GM12878 (cell line): ENCODE data around the gene MAP7. TPM values are rescaled to one million over a fixed set of nuclear protein-coding genes. Genes with fewer than 3 reads are reported as not detected.
A peak's percentile ranks its signal among the peaks of the same experiment; 100 is the strongest.

Source experiments
- ATAC-seq: fragments of 200-7000 bp; cut with Tn5 transposase; 3 replicates; pipeline ENCODE4 v1.9.1; 2020; ENCODE audit warnings: mild to moderate bottlenecking, moderate library complexity
- BruUV-seq: library from RNA; stranded (reverse); fragments of 400-500 nt; replicated peaks from 2 replicates; lab custom pipeline; 2021; lab: Mats Ljungman, UMichigan
- CTCF ChIA-PET: fragments of 300-600 bp; sonication (Branson Sonifier 250); formaldehyde crosslinking; extraction: SDS; loops from one replicate; lab custom pipeline; 2021; ENCODE audit warnings: inconsistent platforms; lab: Yijun Ruan, JAX
- POLR2A ChIA-PET: fragments of 350-600 bp; formaldehyde crosslinking; extraction: SDS; loops from one replicate; lab custom pipeline; 2021; ENCODE audit warnings: inconsistent platforms; lab: Charles Lee
- RAD21 ChIA-PET: fragments of 300-600 bp; sonication (Branson Sonifier 250); formaldehyde crosslinking; loops from one replicate; lab custom pipeline; 2023; ENCODE audit warnings: antibody characterized with exemption; ENCODE audit not compliant: unreplicated experiment; lab: Charles Lee
- SMC1A ChIA-PET: fragments of 300-600 bp; sonication (Branson Sonifier 250); formaldehyde crosslinking; loops from one replicate; lab custom pipeline; 2023; ENCODE audit not compliant: unreplicated experiment, uncharacterized antibody; lab: Charles Lee
- DNase-seq: peaks from one replicate; pipeline ENCODE4 v3.0.0-alpha.2; 2011; ENCODE audit warnings: low read depth, low spot score
- FAIRE-seq: peaks from 3 replicates; lab custom pipeline; 2011; peaks lifted over from hg19 to GRCh38; lab: Jason Lieb, UNC
- H2AFZ ChIP-seq: 2 replicates; pipeline ENCODE4 v1.6.0; 2011; ENCODE audit warnings: low read depth, low read length, control low read depth; ENCODE audit not compliant: control insufficient read depth
- H3K27ac ChIP-seq: 2 replicates; pipeline ENCODE4 v1.5.1; 2011; ENCODE audit warnings: control low read depth; ENCODE audit not compliant: control insufficient read depth, insufficient read depth
- H3K27me3 ChIP-seq, 2 experiments: replicated peaks in 1 of 2; 2 replicates each; pipeline versions ENCODE4 v1.6.0 to v1.6.1; 2011; ENCODE audit warnings: low read length in 1 of 2; ENCODE audit not compliant: control insufficient read depth in 2 of 2, insufficient read depth in 2 of 2
- H3K36me3 ChIP-seq, 2 experiments: 2 replicates each; pipeline ENCODE4 v1.5.1; 2011; ENCODE audit warnings: low read length in 1 of 2; ENCODE audit not compliant: control insufficient read depth in 2 of 2, insufficient read depth in 2 of 2
- H3K4me1 ChIP-seq: 2 replicates; pipeline ENCODE4 v1.6.1; 2011; ENCODE audit warnings: mild to moderate bottlenecking, low read length, moderate library complexity, mixed read lengths; ENCODE audit not compliant: control insufficient read depth, insufficient read depth
- H3K4me2 ChIP-seq: 2 replicates; pipeline ENCODE4 v1.6.0; 2011; ENCODE audit warnings: control low read depth; ENCODE audit not compliant: control insufficient read depth, insufficient read depth
- H3K4me3 ChIP-seq: fragments of 200-600 bp; sonication (generic); 2 replicates; pipeline ENCODE4 v1.5.1; 2016
- H3K79me2 ChIP-seq: 2 replicates; pipeline ENCODE4 v1.6.0; 2011; ENCODE audit warnings: low read length; ENCODE audit not compliant: control insufficient read depth, insufficient read depth
- H3K9ac ChIP-seq: 2 replicates; pipeline ENCODE4 v1.8.0; 2011; ENCODE audit warnings: low read length, control low read depth, mixed read lengths; ENCODE audit not compliant: control insufficient read depth, insufficient read depth
- H3K9me3 ChIP-seq: replicated peaks from 3 replicates; pipeline ENCODE4 v1.5.1; 2011; ENCODE audit warnings: mild to moderate bottlenecking, low read length; ENCODE audit not compliant: control insufficient read depth, insufficient read depth
- H4K20me1 ChIP-seq: 2 replicates; pipeline ENCODE4 v1.6.0; 2011; ENCODE audit not compliant: control insufficient read depth, insufficient read depth
- ESRRA ChIP-seq: IDR thresholded peaks from 2 replicates; pipeline ENCODE4 v1.6.1; 2012; ENCODE audit warnings: mild to moderate bottlenecking, low read length, improper control_type of control experiment
- IKZF1 ChIP-seq: fragments of 450-650 bp; conservative IDR thresholded peaks from 2 replicates; pipeline ENCODE4 v1.6.1; 2017; ENCODE audit warnings: antibody characterized with exemption, mild to moderate bottlenecking
- IRF3 ChIP-seq: fragments of 450-650 bp; IDR thresholded peaks from 2 replicates; pipeline ENCODE4 v1.6.1; 2014; ENCODE audit warnings: mild to moderate bottlenecking
- NFIC ChIP-seq: IDR thresholded peaks from 2 replicates; pipeline ENCODE4 v1.6.1; 2012; ENCODE audit warnings: low read depth, mild to moderate bottlenecking, inconsistent platforms, low read length, moderate library complexity
- NFXL1 ChIP-seq: fragments of 450-650 bp; IDR thresholded peaks from 2 replicates; pipeline ENCODE4 v1.6.1; 2017; ENCODE audit warnings: antibody characterized with exemption, mild to moderate bottlenecking, borderline replicate concordance
- NFYA ChIP-seq: IDR thresholded peaks from 2 replicates; pipeline ENCODE4 v1.6.1; 2011; ENCODE audit warnings: low read depth, mild to moderate bottlenecking, low read length, improper control_type of control experiment, borderline replicate concordance
- NFYB ChIP-seq: IDR thresholded peaks from 2 replicates; pipeline ENCODE4 v1.6.1; 2011; ENCODE audit warnings: low read depth, mild to moderate bottlenecking, low read length, improper control_type of control experiment, moderate library complexity; ENCODE audit not compliant: insufficient read depth
- NR2F1 ChIP-seq: fragments of 450-650 bp; conservative IDR thresholded peaks from 2 replicates; pipeline ENCODE4 v1.6.1; 2017; ENCODE audit warnings: mild to moderate bottlenecking
- PAX5 ChIP-seq: IDR thresholded peaks from 2 replicates; pipeline ENCODE4 v1.6.1; 2011; ENCODE audit warnings: low read depth, low read length, borderline replicate concordance
- REST ChIP-seq: IDR thresholded peaks from 2 replicates; pipeline ENCODE4 v1.6.1; 2012; ENCODE audit warnings: mild to moderate bottlenecking, low read depth, low read length
- RFX5 ChIP-seq: IDR thresholded peaks from 2 replicates; pipeline ENCODE4 v1.6.1; 2011; ENCODE audit warnings: low read depth, low read length, improper control_type of control experiment
- SMAD5 ChIP-seq: IDR thresholded peaks from 2 replicates; pipeline ENCODE4 v1.6.1; 2016; ENCODE audit warnings: antibody characterized with exemption, low read depth
- SREBF1 ChIP-seq: IDR thresholded peaks from 2 replicates; pipeline ENCODE4 v1.6.1; 2012; ENCODE audit warnings: mild to moderate bottlenecking, low read length
- ZNF384 ChIP-seq: IDR thresholded peaks from 2 replicates; pipeline ENCODE4 v1.6.1; 2012; ENCODE audit warnings: low read depth, mild to moderate bottlenecking, low read length, improper control_type of control experiment, borderline replicate concordance
- WGBS: methylation state at CpG from one replicate; pipeline ENCODE4 v1.1.6; 2016; ENCODE audit warnings: low lambda C conversion rate; ENCODE audit not compliant: insufficient replicate concordance, insufficient coverage; ENCODE audit errors: missing lambda C conversion rate; 5-methylcytosine and 5-hydroxymethylcytosine counted together
- in situ Hi-C: fragments of 300-500 bp; cut with MboI; formaldehyde crosslinking; loops from 9 replicates; pipeline ENCODE4 v1.14.3; 2018; ENCODE audit warnings: mixed read lengths
- intact Hi-C: fragments of 100-400 bp; cut with micrococcal nuclease; formaldehyde crosslinking; loops from one replicate; pipeline ENCODE4 v1.14.2; 2022; ENCODE audit not compliant: unreplicated experiment
- polyA plus RNA-seq, 11 experiments: library from polyadenylated mRNA; depleted of rRNA in 4 of 11; unstranded in 6 of 11; stranded (reverse) in 5 of 11; fragments of >200 nt; fragmentation: Nextera tagmentation in 4 of 11; fragmentation: Illumina TruSeq in 1 of 11; extraction: Ambion mirVana in 4 of 11; extraction: Trizol in 1 of 11; gene quantifications; 1 replicate in 1 of 11; 2 replicates in 10 of 11; pipeline versions ENCODE4 v1.2.1 to v1.2.3, GENCODE V29; 2011 to 2016; ENCODE audit warnings: inconsistent platforms in 2 of 11, missing spikeins in 2 of 11, low read depth in 1 of 11
- total RNA-seq, 4 experiments: library from RNA; depleted of rRNA in 3 of 4; stranded (reverse); fragments of >200 nt in 3 of 4; fragmentation: Illumina TruSeq in 1 of 4; extraction: Trizol in 1 of 4; gene quantifications; 2 replicates each; pipeline versions ENCODE4 v1.2.1 to v1.2.3, GENCODE V29; 2013 to 2021
- TF ChIP-seq, protein P1 (sequence below): IDR thresholded peaks from 2 replicates; pipeline ENCODE4 v1.6.1; 2012; ENCODE audit warnings: low read depth, low read length, improper control_type of control experiment
- TF ChIP-seq, protein P2 (sequence below): IDR thresholded peaks from 2 replicates; pipeline ENCODE4 v1.6.1; 2011; ENCODE audit warnings: mild to moderate bottlenecking, low read depth, low read length, moderate library complexity; ENCODE audit not compliant: insufficient replicate concordance

Gene MAP7
- total and polyA plus RNA-seq, 10 of the 15 experiments (the other 5 are each of a cell fraction or from before 2014, with no cell fraction given): 0.04 to 0.17 (median 0.08) TPM; not detected in 2

DNA sequence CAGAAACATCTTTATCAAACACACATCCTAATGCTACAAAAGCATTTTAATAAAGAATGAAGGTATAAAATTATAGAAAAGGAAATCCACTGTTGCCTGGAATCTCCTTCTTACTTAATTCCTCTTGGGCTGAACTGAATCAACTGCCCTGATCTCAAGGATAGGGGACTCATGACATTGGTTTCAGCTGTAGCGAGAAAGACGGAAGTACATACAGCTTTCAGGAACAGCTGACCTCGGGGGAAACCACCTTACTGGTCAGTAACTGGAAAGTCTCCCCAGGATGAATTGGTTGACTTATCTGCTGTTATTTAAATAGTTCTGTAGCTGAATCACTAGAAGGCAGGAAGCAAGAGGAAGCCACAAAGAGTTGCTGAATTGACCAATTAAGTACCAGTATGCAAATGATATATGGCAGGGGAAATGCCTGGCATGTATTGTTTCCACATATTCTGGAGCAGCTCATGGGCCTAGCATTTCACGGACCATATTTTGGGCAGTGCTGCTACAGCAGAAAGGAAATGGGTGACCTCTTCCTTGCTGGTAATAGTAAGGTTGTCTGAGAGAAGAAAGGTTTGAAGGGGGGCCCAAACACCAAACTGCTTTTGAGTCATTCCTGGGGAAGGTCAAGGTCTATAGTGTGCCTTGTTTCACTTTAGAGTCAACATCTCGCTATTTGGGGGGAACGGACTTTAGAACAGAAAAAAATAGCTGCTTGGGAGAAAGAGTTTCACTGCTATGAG lies 43.7 kb upstream of the MAP7 start:
- peak overlapping the region; percentile 28 for H3K4me2 ChIP-seq
- intact Hi-C loops (loop anchor here (5.0 kb wide), 1 partner anchor 198 kb away; the partner anchor contains the start of gene MAP3K5), in situ Hi-C loops (no loop called here)
- H3K27me3 ChIP-seq: no peaks in the 10 kb centered on the region
- SMC1A ChIA-PET: interaction anchor here (0.6 to 1.9 kb wide), 11 partner anchors 9 to 229 kb away, joined by 3 to 11 read pairs (median 6); partner anchors contain the start of gene MAP3K5
- peaks cover 10 to 44% of the 10 kb centered on the region in 2 experiments for H3K36me3 ChIP-seq
- peak overlapping the region; percentile 22 for H2AFZ ChIP-seq
- CTCF ChIA-PET: interaction anchor here (0.6 to 2.5 kb wide), 13 partner anchors 9 to 1558 kb away, joined by 3 to 14 read pairs (median 4); partner anchors contain the start of gene MAP3K5
- peak; percentile 97 for ATAC-seq
- H3K9me3 ChIP-seq: no peaks in the 10 kb centered on the region
- 0 out of 2 replicates have a peak overlapping the region, but pooled peaks have one; percentile 20 for H3K4me3 ChIP-seq
- DNase-seq: peak; percentile 94
- FAIRE-seq: peak; percentile 91
- WGBS: 8% methylated on average over 6 of the region's 6 CpGs
- no TSS peak for BruUV-seq
- peaks cover 13% of the 10 kb centered on the region; the same call in 1 of the 2 replicates for H3K4me1 ChIP-seq
- H3K27ac ChIP-seq: peak overlapping the region; percentile 83
- no peaks in the 10 kb centered on the region for H3K79me2 ChIP-seq
- no peaks in the 10 kb centered on the region for H4K20me1 ChIP-seq
- POLR2A ChIA-PET: interaction anchor here (0.5 to 1.5 kb wide), 8 partner anchors 9 to 305 kb away, joined by 3 to 7 read pairs (median 3); partner anchors contain the start of gene BCLAF1
- H3K9ac ChIP-seq: no peak overlapping the region; the same call in 1 of the 2 replicates
- RAD21 ChIA-PET: interaction anchor here (0.5 to 2.2 kb wide), 7 partner anchors 51 to 1832 kb away, joined by 3 to 21 read pairs (median 3); partner anchors contain the start of gene MAP3K5
- TF ChIP-seq IRF3: no peak
- TF ChIP-seq PAX5: 0 out of 2 replicates have a peak, but pooled peaks have one; percentile 43
- TF ChIP-seq SREBF1: no peak
- peak; percentile 85 for TF ChIP-seq NFIC
- TF ChIP-seq, protein P1, sequence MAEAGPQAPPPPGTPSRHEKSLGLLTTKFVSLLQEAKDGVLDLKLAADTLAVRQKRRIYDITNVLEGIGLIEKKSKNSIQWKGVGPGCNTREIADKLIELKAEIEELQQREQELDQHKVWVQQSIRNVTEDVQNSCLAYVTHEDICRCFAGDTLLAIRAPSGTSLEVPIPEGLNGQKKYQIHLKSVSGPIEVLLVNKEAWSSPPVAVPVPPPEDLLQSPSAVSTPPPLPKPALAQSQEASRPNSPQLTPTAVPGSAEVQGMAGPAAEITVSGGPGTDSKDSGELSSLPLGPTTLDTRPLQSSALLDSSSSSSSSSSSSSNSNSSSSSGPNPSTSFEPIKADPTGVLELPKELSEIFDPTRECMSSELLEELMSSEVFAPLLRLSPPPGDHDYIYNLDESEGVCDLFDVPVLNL: no peak
- TF ChIP-seq IKZF1: peak; percentile 75
- 0 out of 2 replicates have a peak, but pooled peaks have one; percentile 27 for TF ChIP-seq ESRRA
- no peak for TF ChIP-seq RFX5
- TF ChIP-seq, protein P2, sequence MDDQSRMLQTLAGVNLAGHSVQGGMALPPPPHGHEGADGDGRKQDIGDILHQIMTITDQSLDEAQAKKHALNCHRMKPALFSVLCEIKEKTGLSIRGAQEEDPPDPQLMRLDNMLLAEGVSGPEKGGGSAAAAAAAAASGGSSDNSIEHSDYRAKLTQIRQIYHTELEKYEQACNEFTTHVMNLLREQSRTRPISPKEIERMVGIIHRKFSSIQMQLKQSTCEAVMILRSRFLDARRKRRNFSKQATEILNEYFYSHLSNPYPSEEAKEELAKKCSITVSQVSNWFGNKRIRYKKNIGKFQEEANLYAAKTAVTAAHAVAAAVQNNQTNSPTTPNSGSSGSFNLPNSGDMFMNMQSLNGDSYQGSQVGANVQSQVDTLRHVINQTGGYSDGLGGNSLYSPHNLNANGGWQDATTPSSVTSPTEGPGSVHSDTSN: peak; percentile 34
- no peak for TF ChIP-seq NFXL1
- TF ChIP-seq NR2F1: peak; percentile 51
- TF ChIP-seq NFYA: no peak
- peak; percentile 80 for TF ChIP-seq NFYB
- TF ChIP-seq REST: no peak
- no peak for TF ChIP-seq ZNF384
- no peak for TF ChIP-seq SMAD5
